GF-D8 (cell line): Measurements from ENCODE around the gene B4GALT6.

Experiments
- DNase-seq: peaks from one replicate; lab custom pipeline; 2025; lab: John Stamatoyannopoulos, UW

Gene B4GALT6

GRCh38 chr18:31632356-31632755, 52.0 kb downstream of the B4GALT6 start:
- no peak for DNase-seq

- DNase-seq: no peak
These were observed 52.9 kb downstream of the B4GALT6 start for GRCh38 chr18:31631526-31631925.

GRCh38 chr18:31630549-31630948, 53.8 kb downstream of the B4GALT6 start:
- no peak for DNase-seq

GRCh38 chr18:31626409-31626808, 58.0 kb downstream of the B4GALT6 start:
- DNase-seq: no peak

- DNase-seq: no peak
These were observed 59.3 kb downstream of the B4GALT6 start for GRCh38 chr18:31624892-31625640.

- DNase-seq: no peak
These were observed 65.1 kb downstream of the B4GALT6 start for GRCh38 chr18:31619291-31619690.

GRCh38 chr18:31618801-31619200, 65.6 kb downstream of the B4GALT6 start:
- DNase-seq: no peak

- DNase-seq: no peak
These were observed 67.2 kb downstream of the B4GALT6 start for GRCh38 chr18:31617031-31617717.

- DNase-seq: no peak
These were observed 67.8 kb downstream of the B4GALT6 start for GRCh38 chr18:31616586-31616985.

- no peak for DNase-seq
These were observed 70.3 kb downstream of the B4GALT6 start for GRCh38 chr18:31614044-31614443.

- DNase-seq: no peak
These were observed 72.3 kb downstream of the B4GALT6 start for GRCh38 chr18:31612124-31612523.

- no peak for DNase-seq
These were observed 72.9 kb downstream of the B4GALT6 start for GRCh38 chr18:31611511-31611910.

GRCh38 chr18:31610286-31611205, 73.8 kb downstream of the B4GALT6 start:
- DNase-seq: no peak

- no peak for DNase-seq
These were observed 74.5 kb downstream of the B4GALT6 start for GRCh38 chr18:31609886-31610285.

GRCh38 chr18:31607384-31607783, 77.0 kb downstream of the B4GALT6 start:
- no peak for DNase-seq

GRCh38 chr18:31606265-31606664, 78.1 kb downstream of the B4GALT6 start:
- no peak for DNase-seq

- no peak for DNase-seq
These were observed 81.1 kb downstream of the B4GALT6 start for GRCh38 chr18:31603315-31603714.

GRCh38 chr18:31598021-31598805, 86.2 kb downstream of the B4GALT6 start:
- DNase-seq: no peak

GRCh38 chr18:31596081-31596872, 88.1 kb downstream of the B4GALT6 start:
- no peak for DNase-seq

GRCh38 chr18:31595121-31595771, 89.1 kb downstream of the B4GALT6 start:
- no peak for DNase-seq
